ENCODE data around the gene PCSK4. TPM values are rescaled to one million over a fixed set of nuclear protein-coding genes. Genes with fewer than 3 reads are reported as not detected.

PCSK4 gene
- total and polyA plus RNA-seq, 2 of the 13 experiments (the other 11 are each of a cell fraction or from before 2014, with no cell fraction given) = 2.0 to 2.7 TPM

DNA sequence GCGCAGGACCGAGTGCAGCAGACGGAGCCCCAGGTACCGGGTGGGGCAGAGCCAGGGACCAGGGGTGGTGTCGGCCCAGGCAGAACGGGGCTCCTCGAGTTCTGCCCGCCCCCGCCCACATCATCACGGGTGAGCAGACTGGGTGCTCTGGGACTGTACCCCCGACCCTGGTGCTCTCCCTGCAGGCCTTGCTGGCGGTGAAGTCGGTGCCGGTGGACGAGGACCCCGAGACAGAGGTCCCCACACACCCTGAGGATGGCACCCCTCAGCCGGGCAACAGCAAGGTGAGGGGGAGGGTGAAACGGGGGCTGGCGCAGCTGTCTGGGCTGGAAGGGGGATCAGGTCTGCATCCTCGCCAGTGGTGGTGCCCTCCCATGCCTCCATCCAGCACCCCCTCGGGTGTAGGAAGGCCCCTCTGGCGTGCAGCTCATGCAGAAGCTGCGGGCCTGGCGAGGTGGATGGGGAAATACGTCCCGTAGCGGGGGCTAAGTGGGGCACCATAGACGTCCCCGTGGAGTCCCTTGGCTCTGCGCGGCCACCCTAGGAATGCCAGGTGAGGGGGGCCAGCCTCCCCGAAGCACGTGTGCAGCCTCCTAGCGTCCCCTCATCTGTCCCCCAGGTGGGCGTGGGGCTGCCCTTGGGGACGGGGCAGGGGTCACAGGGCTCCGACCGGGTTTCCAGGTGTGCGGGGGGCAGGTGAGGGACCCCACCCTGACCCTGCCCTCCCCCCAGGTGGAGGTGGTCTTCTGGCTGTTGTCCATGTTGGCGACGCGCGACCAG, 33.8 kb downstream of the PCSK4 start (continued):
- peak; percentile 38; the same call in 1 of the 2 replicates for TF ChIP-seq SKIL (CRISPR knock-in tag; IDR thresholded peaks at IDR 0.05; ENCODE audit: borderline replicate concordance)
- TF ChIP-seq MAFK (conservative IDR thresholded peaks at IDR 0.05 in 1 of 2, IDR thresholded peaks at IDR 0.05 in 1 of 2; ENCODE audit: low read length in 2 of 2) = no peak
- no peak for TF ChIP-seq ZNF12 (CRISPR knock-in tag; IDR thresholded peaks at IDR 0.05)
- TF ChIP-seq ZC3H4 (CRISPR knock-in tag; IDR thresholded peaks at IDR 0.05; ENCODE audit: borderline replicate concordance) = no peak
- no peak for TF ChIP-seq ZBTB20 (CRISPR knock-in tag; IDR thresholded peaks at IDR 0.05; ENCODE audit: borderline replicate concordance, low read depth)
- no peak for TF ChIP-seq PCBP1 (IDR thresholded peaks at IDR 0.05; ENCODE audit: borderline replicate concordance, low read depth, low read length)
- TF ChIP-seq ZNF143 (CRISPR knock-in tag; IDR thresholded peaks at IDR 0.05) = no peak
- TF ChIP-seq ZBTB1 (CRISPR knock-in tag; IDR thresholded peaks at IDR 0.05; ENCODE audit: borderline replicate concordance) = no peak
- TF ChIP-seq, protein P1, sequence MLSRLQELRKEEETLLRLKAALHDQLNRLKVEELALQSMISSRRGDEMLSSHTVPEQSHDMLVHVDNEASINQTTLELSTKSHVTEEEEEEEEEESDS (CRISPR knock-in tag; IDR thresholded peaks at IDR 0.05; ENCODE audit: borderline replicate concordance) = no peak
- TF ChIP-seq ZNF138 (CRISPR knock-in tag; IDR thresholded peaks at IDR 0.05; ENCODE audit: low read depth) = no peak
- TF ChIP-seq ZNF749 (CRISPR knock-in tag; IDR thresholded peaks at IDR 0.05; ENCODE audit: borderline replicate concordance) = no peak
- no peak for TF ChIP-seq ZNF761 (CRISPR knock-in tag; conservative IDR thresholded peaks at IDR 0.05)
- TF ChIP-seq RXRA (CRISPR knock-in tag; IDR thresholded peaks at IDR 0.05) = peak; percentile 47; the same call in 1 of the 2 replicates
- peak; percentile 72 for TF ChIP-seq AGO1 (IDR thresholded peaks at IDR 0.05; ENCODE audit: low read depth, low read length, poor library complexity, severe bottlenecking)
- TF ChIP-seq KDM2A (CRISPR knock-in tag; IDR thresholded peaks at IDR 0.05; ENCODE audit: borderline replicate concordance, low read depth) = peak; percentile 28; the same call in 1 of the 2 replicates
- TF ChIP-seq AGO2 (optimal IDR thresholded peaks at IDR 0.05; ENCODE audit: low read depth, low read length) = peak; percentile 3
- TF ChIP-seq BORCS8-MEF2B (CRISPR knock-in tag; IDR thresholded peaks at IDR 0.05) = no peak
- no peak for TF ChIP-seq ZNF354B (CRISPR knock-in tag; IDR thresholded peaks at IDR 0.05)

Measured in HepG2 (cell line).